ENCODE measurements around the gene MRPL23. TPM values are rescaled to one million over a fixed set of nuclear protein-coding genes. Genes with fewer than 3 reads are reported as not detected.

MRPL23 gene
- 66.4 and 76.3 TPM in 2 replicates for total RNA-seq (2021)
- Bru-seq, nascent RNA, result percentile 28 among the genes with signal in this experiment
- BruChase-seq, experiment 1, labeled RNA remaining after a 2-hour chase, result percentile 34 among the genes with signal in this experiment
- percentile 31 among the genes with signal in this experiment for BruChase-seq, experiment 2, labeled RNA remaining after a 6-hour chase
- long read RNA-seq, transcript MRPL23-205 (5 exons, 736 nt), result major isoform, 102 of 116 reads
- long read RNA-seq, partial matches to known transcripts, result 11 of 116 reads
- long read RNA-seq, other reads (novel, unspliced or antisense), result 3 of 116 reads

DNA sequence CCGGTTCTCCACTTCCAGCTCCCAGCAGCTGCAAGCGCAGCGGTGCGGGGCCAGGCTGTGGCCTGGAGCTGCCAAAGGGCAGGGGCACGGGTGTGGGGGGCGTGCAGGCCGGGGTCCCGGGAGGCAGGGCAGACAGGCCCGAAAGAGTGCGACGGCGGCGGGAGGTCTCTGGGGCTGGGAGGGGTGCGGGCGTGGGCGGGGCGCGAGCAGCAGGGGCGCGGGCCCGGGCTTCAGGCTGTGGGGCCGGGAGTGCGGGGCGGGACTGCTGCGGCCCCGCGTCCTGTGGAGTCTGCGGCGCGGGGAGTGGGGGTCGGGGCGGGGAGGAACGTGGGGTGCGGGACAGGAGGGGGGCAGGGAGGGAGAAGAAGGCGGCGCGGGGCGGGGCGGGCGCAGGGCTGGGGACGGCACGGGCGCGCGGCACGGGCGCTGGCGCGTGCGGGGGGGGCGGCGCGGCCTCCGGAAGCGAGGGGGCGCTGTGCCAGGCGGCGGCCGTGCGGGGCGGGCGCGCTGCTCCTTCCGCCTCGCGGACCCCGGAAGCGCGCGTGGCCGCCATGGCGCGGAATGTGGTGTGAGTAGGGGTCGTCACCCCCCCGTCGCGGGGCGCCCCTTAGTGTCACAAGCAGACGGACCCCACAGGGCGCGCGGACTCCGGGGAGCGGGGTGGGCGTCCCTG lies at the start of gene MRPL23:
TSS of gene MRPL23 (plus strand) at position 521 of the 673 bp plus-strand sequence. CDS start at position 552, 31 bp downstream.
- Histone ChIP-seq H4K20me1 (ENCODE audit: insufficient read depth) (no peaks in the 10 kb centered on the region), H3K4me1 (replicated peaks; ENCODE audit: insufficient read depth) (no peaks in the 10 kb centered on the region), H3K9me2 (ENCODE audit: insufficient read depth) (no peaks in the 10 kb centered on the region), H3K79me2 (ENCODE audit: low read depth) (no peaks in the 10 kb centered on the region), H3K36me3 (ENCODE audit: low read depth) (no peaks in the 10 kb centered on the region), H2AFZ (no peak within 1 kb of the TSS), H3K9me3 (ENCODE audit: insufficient read depth, low read depth) (no peaks in the 10 kb centered on the region), H3K27ac (no peak within 1 kb of the TSS), H3F3A (ENCODE audit: insufficient read depth, low read depth) (no peaks in the 10 kb centered on the region), H3K4me3 (no peak within 1 kb of the TSS), H3K4me2 (no peak within 1 kb of the TSS), H3K27me3 (ENCODE audit: insufficient read depth, low read depth) (no peaks in the 10 kb centered on the region)
- ChIA-PET POLR2A (ENCODE audit: unreplicated experiment) (no interaction called here), CTCF (interaction anchor here (0.6 to 0.9 kb wide), 3 partner anchors 13 to 294 kb away, joined by 3 to 14 read pairs (median 7); no protein-coding TSS in a partner anchor)
- DNase-seq, result peak in 1 of 2 experiments; percentile 18
- intact Hi-C loops (cut with micrococcal nuclease; ENCODE audit: unreplicated experiment), result no loop called here
- no TSS peak for BruUV-seq (replicated peaks)
- TF ChIP-seq EZH2 (IDR thresholded peaks at IDR 0.05; ENCODE audit: low read depth), result no peak
- TF ChIP-seq, protein P1, sequence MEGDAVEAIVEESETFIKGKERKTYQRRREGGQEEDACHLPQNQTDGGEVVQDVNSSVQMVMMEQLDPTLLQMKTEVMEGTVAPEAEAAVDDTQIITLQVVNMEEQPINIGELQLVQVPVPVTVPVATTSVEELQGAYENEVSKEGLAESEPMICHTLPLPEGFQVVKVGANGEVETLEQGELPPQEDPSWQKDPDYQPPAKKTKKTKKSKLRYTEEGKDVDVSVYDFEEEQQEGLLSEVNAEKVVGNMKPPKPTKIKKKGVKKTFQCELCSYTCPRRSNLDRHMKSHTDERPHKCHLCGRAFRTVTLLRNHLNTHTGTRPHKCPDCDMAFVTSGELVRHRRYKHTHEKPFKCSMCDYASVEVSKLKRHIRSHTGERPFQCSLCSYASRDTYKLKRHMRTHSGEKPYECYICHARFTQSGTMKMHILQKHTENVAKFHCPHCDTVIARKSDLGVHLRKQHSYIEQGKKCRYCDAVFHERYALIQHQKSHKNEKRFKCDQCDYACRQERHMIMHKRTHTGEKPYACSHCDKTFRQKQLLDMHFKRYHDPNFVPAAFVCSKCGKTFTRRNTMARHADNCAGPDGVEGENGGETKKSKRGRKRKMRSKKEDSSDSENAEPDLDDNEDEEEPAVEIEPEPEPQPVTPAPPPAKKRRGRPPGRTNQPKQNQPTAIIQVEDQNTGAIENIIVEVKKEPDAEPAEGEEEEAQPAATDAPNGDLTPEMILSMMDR (conservative IDR thresholded peaks at IDR 0.05), result no peak

DNA sequence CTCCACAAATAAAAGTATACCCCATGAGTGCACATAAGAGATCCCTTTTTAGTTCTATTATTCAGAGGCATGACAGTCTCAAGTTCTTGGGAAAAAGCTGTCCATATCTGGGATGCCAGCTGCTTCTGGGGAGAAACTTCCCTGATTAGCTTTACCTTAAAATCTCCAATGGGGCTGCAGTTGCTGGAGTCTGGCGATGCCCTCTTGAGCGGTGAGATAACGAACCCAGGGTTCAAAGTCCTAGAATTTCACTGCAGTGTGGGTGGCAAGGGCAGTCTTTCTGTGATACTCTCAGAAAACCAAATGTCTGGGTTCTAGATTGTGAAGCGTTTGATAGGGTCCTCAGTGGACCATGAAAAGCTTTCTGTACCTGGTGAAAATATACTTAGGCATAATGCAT lies 48.0 kb upstream of the MRPL23 start:
- CTCF ChIA-PET, result no interaction called here
- no peaks in the 10 kb centered on the region for H3K9me3 ChIP-seq (ENCODE audit: insufficient read depth, low read depth)
- H2AFZ ChIP-seq, result no peak overlapping the region
- no peaks in the 10 kb centered on the region for H3K36me3 ChIP-seq (ENCODE audit: low read depth)
- no peaks in the 10 kb centered on the region for H3F3A ChIP-seq (ENCODE audit: insufficient read depth, low read depth)
- no peak overlapping the region for H3K27ac ChIP-seq
- no peaks in the 10 kb centered on the region for H3K4me1 ChIP-seq (replicated peaks; ENCODE audit: insufficient read depth)
- no peak overlapping the region for H3K4me3 ChIP-seq
- H3K9me2 ChIP-seq (ENCODE audit: insufficient read depth), result no peaks in the 10 kb centered on the region
- H3K27me3 ChIP-seq (ENCODE audit: insufficient read depth, low read depth), result peaks cover 55% of the 10 kb centered on the region
- no peaks in the 10 kb centered on the region for H3K79me2 ChIP-seq (ENCODE audit: low read depth)
- no TSS peak for BruUV-seq (replicated peaks)
- intact Hi-C loops (cut with micrococcal nuclease; ENCODE audit: unreplicated experiment), result no loop called here
- TF ChIP-seq, protein P1 (conservative IDR thresholded peaks at IDR 0.05), result no peak
- TF ChIP-seq EZH2 (IDR thresholded peaks at IDR 0.05; ENCODE audit: low read depth), result no peak
- POLR2A ChIA-PET (ENCODE audit: unreplicated experiment), result no interaction called here
- H4K20me1 ChIP-seq (ENCODE audit: insufficient read depth), result no peaks in the 10 kb centered on the region
- H3K4me2 ChIP-seq, result no peak overlapping the region
- no peak for DNase-seq

DNA sequence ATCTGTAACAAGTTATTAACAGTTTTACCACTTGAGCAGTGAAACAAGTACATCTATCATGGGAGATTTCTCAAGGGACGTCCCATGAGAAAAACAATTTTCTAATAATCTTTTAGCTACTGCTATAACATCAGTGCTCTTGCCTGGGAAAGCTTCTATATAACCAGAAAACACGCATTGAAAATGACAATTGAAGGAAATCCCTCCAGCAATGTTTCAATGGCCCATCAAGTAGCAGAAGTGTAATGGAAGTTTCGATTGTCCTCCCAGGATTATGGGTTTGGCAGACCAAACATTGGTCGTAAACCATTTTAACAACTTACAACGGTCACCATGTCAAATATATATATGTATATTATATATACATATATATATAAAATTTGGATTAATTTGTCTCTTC lies 47.4 kb upstream of the MRPL23 start:
- Histone ChIP-seq H3K4me1 (replicated peaks; ENCODE audit: insufficient read depth) (no peaks in the 10 kb centered on the region), H4K20me1 (ENCODE audit: insufficient read depth) (no peaks in the 10 kb centered on the region), H3K79me2 (ENCODE audit: low read depth) (no peaks in the 10 kb centered on the region), H3K27ac (no peak overlapping the region), H3K4me2 (no peak overlapping the region), H3K9me2 (ENCODE audit: insufficient read depth) (no peaks in the 10 kb centered on the region), H3K9me3 (ENCODE audit: insufficient read depth, low read depth) (no peaks in the 10 kb centered on the region), H3F3A (ENCODE audit: insufficient read depth, low read depth) (no peaks in the 10 kb centered on the region), H3K36me3 (ENCODE audit: low read depth) (no peaks in the 10 kb centered on the region), H3K27me3 (ENCODE audit: insufficient read depth, low read depth) (peaks cover 55% of the 10 kb centered on the region), H3K4me3 (no peak overlapping the region), H2AFZ (no peak overlapping the region)
- ChIA-PET CTCF (no interaction called here), POLR2A (ENCODE audit: unreplicated experiment) (no interaction called here)
- no peak for TF ChIP-seq EZH2 (IDR thresholded peaks at IDR 0.05; ENCODE audit: low read depth)
- TF ChIP-seq, protein P1 (conservative IDR thresholded peaks at IDR 0.05), result no peak
- intact Hi-C loops (cut with micrococcal nuclease; ENCODE audit: unreplicated experiment), result no loop called here
- no peak for DNase-seq
- no TSS peak for BruUV-seq (replicated peaks)
